ENCODE measurements around the gene SEMA4D.

The SEMA4D gene

GRCh38 chr9:89533411-89534095 is 35.6 kb upstream of the SEMA4D start:
- no peak overlapping the region for H2AFZ ChIP-seq
- H3K79me2 ChIP-seq: no peaks in the 10 kb centered on the region
- no peak for TF ChIP-seq CTCF (IDR thresholded peaks at IDR 0.05)
- no peak overlapping the region for H3K4me3 ChIP-seq (ENCODE audit: low read depth, low read length)
- H3K27ac ChIP-seq: no peak overlapping the region
- H3K9ac ChIP-seq: no peak overlapping the region
- H3K4me1 ChIP-seq: no peaks in the 10 kb centered on the region
- H3K36me3 ChIP-seq (ENCODE audit: control insufficient read depth, insufficient read depth, low read length): no peaks in the 10 kb centered on the region
- no peaks in the 10 kb centered on the region for H3K9me3 ChIP-seq (ENCODE audit: control insufficient read depth, low read length)
- H3K27me3 ChIP-seq (ENCODE audit: control insufficient read depth, insufficient read depth, low read length): no peaks in the 10 kb centered on the region
- no peak overlapping the region for H3K4me2 ChIP-seq (ENCODE audit: low read length)

GRCh38 chr9:89532944-89533343 is 35.0 kb upstream of the SEMA4D start:
- Histone ChIP-seq H3K27me3 (ENCODE audit: control insufficient read depth, insufficient read depth, low read length) (no peaks in the 10 kb centered on the region), H3K4me1 (no peaks in the 10 kb centered on the region), H3K79me2 (no peaks in the 10 kb centered on the region), H2AFZ (no peak overlapping the region), H3K4me2 (ENCODE audit: low read length) (no peak overlapping the region), H3K27ac (no peak overlapping the region), H3K4me3 (ENCODE audit: low read depth, low read length) (no peak overlapping the region), H3K9me3 (ENCODE audit: control insufficient read depth, low read length) (no peaks in the 10 kb centered on the region), H3K9ac (no peak overlapping the region), H3K36me3 (ENCODE audit: control insufficient read depth, insufficient read depth, low read length) (no peaks in the 10 kb centered on the region)
- no peak for TF ChIP-seq CTCF (IDR thresholded peaks at IDR 0.05)

- Histone ChIP-seq H3K79me2 (no peaks in the 10 kb centered on the region), H3K4me1 (no peaks in the 10 kb centered on the region), H3K27me3 (ENCODE audit: control insufficient read depth, insufficient read depth, low read length) (no peaks in the 10 kb centered on the region), H3K9ac (no peak overlapping the region), H3K9me3 (ENCODE audit: control insufficient read depth, low read length) (no peaks in the 10 kb centered on the region), H3K27ac (no peak overlapping the region), H2AFZ (no peak overlapping the region), H3K36me3 (ENCODE audit: control insufficient read depth, insufficient read depth, low read length) (no peaks in the 10 kb centered on the region), H3K4me3 (ENCODE audit: low read depth, low read length) (no peak overlapping the region), H3K4me2 (ENCODE audit: low read length) (no peak overlapping the region)
- TF ChIP-seq CTCF (IDR thresholded peaks at IDR 0.05): no peak
These were observed 34.6 kb upstream of the SEMA4D start for GRCh38 chr9:89532478-89532877.

GRCh38 chr9:89531766-89532165 is 33.9 kb upstream of the SEMA4D start:
- Histone ChIP-seq H3K9me3 (ENCODE audit: control insufficient read depth, low read length) (no peaks in the 10 kb centered on the region), H3K9ac (no peak overlapping the region), H3K27me3 (ENCODE audit: control insufficient read depth, insufficient read depth, low read length) (no peaks in the 10 kb centered on the region), H3K4me3 (ENCODE audit: low read depth, low read length) (no peak overlapping the region), H3K36me3 (ENCODE audit: control insufficient read depth, insufficient read depth, low read length) (no peaks in the 10 kb centered on the region), H3K4me1 (no peaks in the 10 kb centered on the region), H3K4me2 (ENCODE audit: low read length) (no peak overlapping the region), H3K27ac (no peak overlapping the region), H2AFZ (no peak overlapping the region), H3K79me2 (no peaks in the 10 kb centered on the region)
- TF ChIP-seq CTCF (IDR thresholded peaks at IDR 0.05): no peak

- H2AFZ ChIP-seq: no peak overlapping the region
- H3K4me1 ChIP-seq: no peaks in the 10 kb centered on the region
- no peak overlapping the region for H3K9ac ChIP-seq
- no peaks in the 10 kb centered on the region for H3K79me2 ChIP-seq
- H3K36me3 ChIP-seq (ENCODE audit: control insufficient read depth, insufficient read depth, low read length): no peaks in the 10 kb centered on the region
- no peak overlapping the region for H3K4me3 ChIP-seq (ENCODE audit: low read depth, low read length)
- H3K9me3 ChIP-seq (ENCODE audit: control insufficient read depth, low read length): no peaks in the 10 kb centered on the region
- H3K27me3 ChIP-seq (ENCODE audit: control insufficient read depth, insufficient read depth, low read length): no peaks in the 10 kb centered on the region
- no peak for TF ChIP-seq CTCF (IDR thresholded peaks at IDR 0.05)
- no peak overlapping the region for H3K4me2 ChIP-seq (ENCODE audit: low read length)
- no peak overlapping the region for H3K27ac ChIP-seq
These were observed 32.8 kb upstream of the SEMA4D start for GRCh38 chr9:89530726-89531125.

Data from parathyroid adenoma (tissue), 2 donors.